AG04449 (cell line): Measurements from ENCODE around the gene LCE3E.

Experiments used
- CTCF ChIA-PET: fragments of 350-600 bp; formaldehyde crosslinking; extraction: SDS; loops from one replicate; lab custom pipeline; 2021; ENCODE audit warnings: antibody characterized with exemption; lab: Yijun Ruan, JAX
- POLR2A ChIA-PET: fragments of 400-600, 350-600 bp; formaldehyde crosslinking; extraction: SDS; loops from one replicate; lab custom pipeline; 2020; ENCODE audit warnings: antibody characterized with exemption, inconsistent platforms; lab: Yijun Ruan, JAX
- DNase-seq: peaks from one replicate; pipeline ENCODE4 v3.0.0-alpha.2; 2010; ENCODE audit warnings: low read depth, low spot score
- H3K4me3 ChIP-seq: 2 replicates; pipeline ENCODE4 v1.5.1; 2011; ENCODE audit warnings: low read depth, mild to moderate bottlenecking, control low read depth, low read length
- TF ChIP-seq, protein P1 (sequence below): IDR thresholded peaks from one replicate; pipeline ENCODE4 v1.5.1; 2011; ENCODE audit warnings: mild to moderate bottlenecking, moderate library complexity, low read length, control low read depth, inconsistent platforms; ENCODE audit not compliant: insufficient read depth; ENCODE audit errors: missing control alignments

Gene LCE3E

DNA sequence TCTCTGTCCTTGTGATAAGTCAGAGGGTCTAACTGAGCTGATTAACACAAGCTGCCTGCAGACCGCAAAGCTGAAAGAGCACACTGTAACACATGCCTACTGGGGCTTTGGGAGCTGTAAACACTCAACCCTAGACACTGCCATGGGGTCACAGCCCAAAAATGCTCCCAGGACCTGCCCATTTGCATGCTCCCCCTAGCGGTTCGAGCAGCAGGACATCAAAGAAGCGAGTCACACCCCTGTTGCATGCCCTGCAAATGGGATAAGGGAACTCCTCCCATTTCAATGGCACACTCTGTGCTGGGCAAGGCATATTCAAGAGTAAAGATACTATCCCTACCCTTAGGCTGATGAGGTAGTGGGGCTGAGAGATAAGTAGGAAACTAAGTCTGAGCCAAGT lies 22.8 kb downstream of the LCE3E start:
- TF ChIP-seq, protein P1, sequence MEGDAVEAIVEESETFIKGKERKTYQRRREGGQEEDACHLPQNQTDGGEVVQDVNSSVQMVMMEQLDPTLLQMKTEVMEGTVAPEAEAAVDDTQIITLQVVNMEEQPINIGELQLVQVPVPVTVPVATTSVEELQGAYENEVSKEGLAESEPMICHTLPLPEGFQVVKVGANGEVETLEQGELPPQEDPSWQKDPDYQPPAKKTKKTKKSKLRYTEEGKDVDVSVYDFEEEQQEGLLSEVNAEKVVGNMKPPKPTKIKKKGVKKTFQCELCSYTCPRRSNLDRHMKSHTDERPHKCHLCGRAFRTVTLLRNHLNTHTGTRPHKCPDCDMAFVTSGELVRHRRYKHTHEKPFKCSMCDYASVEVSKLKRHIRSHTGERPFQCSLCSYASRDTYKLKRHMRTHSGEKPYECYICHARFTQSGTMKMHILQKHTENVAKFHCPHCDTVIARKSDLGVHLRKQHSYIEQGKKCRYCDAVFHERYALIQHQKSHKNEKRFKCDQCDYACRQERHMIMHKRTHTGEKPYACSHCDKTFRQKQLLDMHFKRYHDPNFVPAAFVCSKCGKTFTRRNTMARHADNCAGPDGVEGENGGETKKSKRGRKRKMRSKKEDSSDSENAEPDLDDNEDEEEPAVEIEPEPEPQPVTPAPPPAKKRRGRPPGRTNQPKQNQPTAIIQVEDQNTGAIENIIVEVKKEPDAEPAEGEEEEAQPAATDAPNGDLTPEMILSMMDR, result no peak
- DNase-seq, result no peak
- POLR2A ChIA-PET, result no interaction called here
- CTCF ChIA-PET, result no interaction called here
- H3K4me3 ChIP-seq, result no peak overlapping the region

DNA sequence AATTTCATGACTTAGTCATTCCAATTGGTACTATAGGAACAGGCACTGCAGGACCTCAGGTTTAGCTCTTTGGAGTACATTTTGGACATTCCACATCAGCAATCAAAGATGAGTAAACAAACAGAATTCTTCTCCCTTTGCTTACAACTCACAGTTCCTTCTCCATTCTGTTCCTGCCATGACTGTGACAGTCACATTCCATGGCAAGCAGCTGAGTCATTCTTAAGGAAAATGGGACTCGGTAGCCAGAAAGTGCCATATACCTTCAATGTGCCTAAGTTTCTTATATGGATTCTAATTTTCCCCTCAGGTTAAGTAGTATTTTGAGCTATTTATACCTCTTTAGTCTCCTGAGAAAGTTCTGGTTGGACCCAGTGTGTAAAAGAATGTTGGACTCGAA lies 26.7 kb downstream of the LCE3E start:
- DNase-seq, result no peak

DNA sequence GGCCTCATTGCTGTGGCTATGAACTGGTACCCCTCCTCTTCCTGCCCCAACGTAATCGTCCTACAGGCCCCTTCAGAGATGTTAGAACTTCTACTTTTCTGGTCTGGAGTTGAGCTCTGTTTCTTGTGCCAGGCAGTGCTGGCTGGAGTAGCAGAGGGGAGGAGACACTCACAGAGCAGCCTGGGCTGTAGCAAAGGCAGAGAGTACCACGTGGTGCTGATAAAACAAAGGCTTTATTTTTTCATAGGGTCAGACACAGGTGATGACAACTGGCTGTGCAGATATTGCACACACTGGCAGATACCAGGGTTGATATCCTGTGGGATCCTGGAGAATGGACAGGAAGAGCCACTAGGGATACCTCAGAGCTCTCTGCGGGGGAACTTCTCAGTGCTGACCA lies 29.1 kb downstream of the LCE3E start:
- ChIA-PET CTCF (no interaction called here), POLR2A (no interaction called here)
- no peak for DNase-seq
- TF ChIP-seq, protein P1, result no peak
- no peak overlapping the region for H3K4me3 ChIP-seq

More for the DNA sequence above, 26.7 kb downstream of the LCE3E start:
- ChIA-PET POLR2A (no interaction called here), CTCF (no interaction called here)
- TF ChIP-seq, protein P1, result no peak
- no peak overlapping the region for H3K4me3 ChIP-seq

DNA sequence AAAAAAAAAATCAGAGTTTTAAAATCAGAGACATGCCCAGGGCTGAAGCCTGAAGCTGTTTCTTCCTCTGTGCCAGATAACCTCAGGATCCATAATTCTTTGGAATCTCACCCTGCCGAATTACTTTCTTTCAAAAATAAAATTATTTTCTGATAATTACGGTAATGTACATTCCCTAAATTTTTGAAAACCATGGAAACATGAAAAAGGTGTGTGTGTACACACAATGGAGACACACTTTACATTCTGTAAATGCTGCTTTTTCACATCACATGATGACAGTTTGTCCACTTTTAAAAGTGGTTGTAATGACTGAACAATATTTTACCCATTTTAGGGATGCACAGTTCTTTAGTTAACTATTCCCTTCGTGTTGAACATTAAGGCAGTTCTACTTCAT lies 30.8 kb downstream of the LCE3E start:
- DNase-seq, result no peak
- TF ChIP-seq, protein P1, result no peak
- POLR2A ChIA-PET, result no interaction called here
- H3K4me3 ChIP-seq, result no peak overlapping the region
- CTCF ChIA-PET, result no interaction called here

DNA sequence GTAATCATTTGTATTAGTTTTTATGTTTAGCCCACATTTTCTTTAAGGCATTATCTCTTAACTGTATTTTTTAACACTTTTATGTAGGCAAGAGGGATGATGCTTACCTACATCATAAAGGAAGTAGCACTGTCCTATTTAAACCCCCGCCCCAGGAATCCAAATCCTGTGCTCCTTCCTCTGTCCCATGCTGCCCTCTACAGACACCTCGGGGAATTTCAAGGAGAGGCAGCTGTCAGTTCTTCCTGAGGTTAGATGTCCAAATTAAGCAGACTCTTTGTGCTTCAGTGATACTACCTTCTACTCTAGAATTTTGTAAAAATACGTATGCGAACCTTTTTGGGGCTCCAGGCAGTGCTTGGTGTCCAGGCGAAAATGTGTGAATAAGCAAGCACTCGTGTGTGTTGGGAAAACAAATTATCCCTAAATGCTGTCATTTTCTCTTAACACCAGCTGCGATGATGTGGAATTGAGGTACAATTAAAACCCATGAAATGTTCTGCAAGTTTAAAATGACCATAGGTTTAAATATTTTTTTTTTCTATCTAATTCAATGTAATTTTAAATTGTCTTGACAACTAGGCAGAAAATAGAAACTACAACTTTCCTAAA lies 33.1 kb downstream of the LCE3E start:
- no peak for DNase-seq
- no peak overlapping the region for H3K4me3 ChIP-seq
- ChIA-PET POLR2A (no interaction called here), CTCF (no interaction called here)
- TF ChIP-seq, protein P1, result peak; percentile 5

DNA sequence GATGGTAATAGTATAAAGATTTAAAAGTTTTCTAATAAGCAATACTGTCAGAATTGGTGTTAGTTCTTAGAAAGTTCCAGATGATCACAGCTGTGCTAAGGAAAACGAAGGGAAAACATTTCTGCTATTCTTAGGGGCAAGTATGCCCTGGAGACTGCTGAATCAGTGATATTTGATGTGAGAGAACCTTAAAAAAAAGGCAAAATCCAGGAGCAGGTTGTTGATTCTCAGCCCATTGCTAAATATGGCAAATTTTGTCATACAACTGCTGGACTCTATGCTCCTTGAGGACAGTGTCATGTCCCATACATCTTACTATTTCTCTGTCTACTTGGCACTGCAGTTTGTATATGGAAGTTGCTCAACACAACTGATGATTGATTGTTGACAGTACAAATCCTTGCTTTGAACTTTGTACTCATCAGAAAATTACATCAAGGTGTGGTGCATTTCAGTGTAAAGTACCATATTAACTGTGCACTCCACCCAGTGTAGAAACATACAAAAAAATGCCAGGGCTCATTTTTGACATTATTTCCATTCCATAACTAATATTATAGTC lies 41.4 kb downstream of the LCE3E start:
- POLR2A ChIA-PET, result no interaction called here

More for the DNA sequence above, 41.4 kb downstream of the LCE3E start:
- TF ChIP-seq, protein P1, result no peak
- H3K4me3 ChIP-seq, result no peak overlapping the region
- DNase-seq, result no peak
- CTCF ChIA-PET, result no interaction called here
